GM18520 (cell line): Measurements from ENCODE around the gene SP140.
"Not testable (repeated sequence)": the region's sequence is repeated elsewhere in the genome, so short reads cannot be mapped to it uniquely, and the experiment has no call there.

Source experiments
- ATAC-seq: cut with Tn5 transposase; IDR thresholded peaks from one replicate; pipeline ENCODE4 v1.9.1; 2021; ENCODE audit not compliant: unreplicated experiment

SP140 gene

DNA sequence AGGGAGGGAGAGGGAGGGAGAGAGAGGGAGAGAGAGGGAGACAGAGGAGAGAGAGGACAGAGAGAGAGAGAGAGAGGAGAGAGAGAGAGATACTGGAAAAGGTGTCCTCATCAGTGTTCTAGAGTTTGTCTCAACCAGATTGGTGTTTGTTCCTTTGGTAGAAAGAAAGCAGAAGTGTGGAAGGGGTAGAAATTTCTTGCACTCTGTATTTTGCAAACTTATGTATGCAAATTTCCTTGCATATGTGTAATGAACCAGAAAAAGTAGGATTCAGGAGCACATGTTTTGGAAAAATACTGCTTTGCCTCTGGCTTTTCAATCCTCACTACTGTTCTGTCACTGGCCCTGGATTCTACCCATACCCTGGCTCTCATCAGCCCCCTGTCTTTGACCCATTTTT is 1.1 kb upstream of the SP140 start:
- ATAC-seq, result no peak

DNA sequence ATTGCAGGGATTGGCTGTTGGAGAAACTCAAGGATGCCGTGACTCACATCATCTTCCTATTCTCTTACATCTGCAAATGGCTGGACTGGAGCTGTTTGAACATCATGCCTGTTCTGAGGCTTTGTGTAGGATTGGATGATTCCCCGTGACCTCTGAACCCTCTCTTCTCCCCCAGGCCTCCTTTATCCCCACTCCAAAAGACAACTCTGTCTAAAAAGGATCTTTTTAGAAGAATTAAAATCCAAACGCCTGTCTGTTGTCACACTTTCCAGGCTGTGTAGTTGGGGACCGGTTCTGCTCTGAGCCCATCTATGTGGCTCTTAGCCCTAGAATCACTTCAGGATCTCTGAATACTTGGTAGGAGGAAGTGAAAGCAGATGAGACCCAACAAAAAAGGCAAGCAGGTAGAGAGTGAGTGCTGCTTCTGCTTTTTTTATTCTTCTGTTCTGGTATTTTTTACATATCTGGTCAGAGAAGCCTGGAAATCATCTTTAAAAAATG is 565 bp downstream of the SP140 start:
- peak; percentile 61 for ATAC-seq

DNA sequence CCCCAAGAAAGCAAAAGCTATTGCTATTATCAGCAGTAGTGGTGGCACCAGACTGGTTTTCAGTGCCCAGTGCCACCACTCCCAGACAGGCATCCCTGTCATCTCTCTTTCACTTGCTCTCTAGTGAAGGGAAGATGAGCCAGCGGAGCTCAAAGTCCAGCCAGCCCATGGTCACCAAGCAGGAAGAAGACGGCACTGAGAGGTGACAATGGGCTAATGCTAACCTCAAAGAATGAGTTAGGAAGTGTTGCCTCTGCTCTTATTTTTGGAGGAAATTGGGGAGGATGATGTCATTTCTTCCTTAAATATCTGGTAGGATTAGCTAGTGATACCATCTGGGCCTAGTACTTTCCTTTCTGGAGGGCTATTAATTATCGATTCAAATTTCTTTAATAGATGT is 1.7 kb downstream of the SP140 start:
- no peak for ATAC-seq

DNA sequence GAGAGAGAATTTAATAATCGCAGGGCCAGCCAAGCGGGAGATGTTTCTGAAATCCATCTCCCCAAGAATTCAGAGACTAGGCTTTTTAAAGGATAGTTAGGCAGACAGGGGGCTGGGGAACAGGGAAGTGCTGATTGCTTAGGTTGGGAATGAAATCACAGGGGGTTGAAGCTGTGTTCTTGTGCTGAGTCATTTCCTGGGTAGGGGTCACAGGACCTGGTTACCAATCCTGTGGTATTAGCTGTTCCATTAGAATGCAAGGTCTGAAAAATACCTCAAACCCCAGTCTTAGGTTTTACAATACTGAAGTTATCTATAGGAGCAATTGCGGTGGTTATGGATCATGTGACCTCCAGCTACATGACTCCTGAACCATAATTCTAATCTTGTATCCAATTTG is 4.6 kb downstream of the SP140 start:
- ATAC-seq, result no peak

DNA sequence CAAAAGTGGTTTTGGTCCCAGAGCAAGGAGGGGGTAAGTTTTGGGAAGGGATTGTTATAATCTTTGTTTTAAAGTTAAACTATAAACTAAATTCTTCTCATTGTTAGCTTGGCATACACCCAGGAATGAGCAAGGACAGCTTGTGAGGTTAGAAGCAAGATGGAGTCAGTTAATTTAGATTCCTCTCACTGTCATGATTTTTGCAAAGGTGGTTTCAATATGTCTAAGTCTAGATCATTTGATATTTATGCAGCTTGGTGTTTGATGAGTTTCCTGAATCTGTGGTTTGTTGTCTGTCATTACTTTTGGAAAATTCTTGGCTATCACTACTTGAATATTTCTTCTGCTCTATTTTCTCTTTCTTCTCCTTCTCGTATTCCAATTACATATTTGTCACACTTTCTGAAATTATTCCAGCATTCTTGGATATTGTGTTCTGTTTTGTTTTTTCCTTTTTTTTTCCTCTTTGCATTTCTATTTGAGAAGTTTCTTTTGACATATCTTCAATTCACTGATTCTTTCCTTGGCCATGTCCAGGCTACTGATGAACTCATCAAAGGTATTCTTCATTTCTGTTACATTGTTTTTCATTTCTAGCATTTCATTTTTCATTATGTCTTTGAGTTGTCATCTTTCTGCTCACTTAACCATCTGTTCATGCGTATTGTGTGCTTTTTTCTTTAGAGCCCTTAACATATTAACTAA is 5.1 kb downstream of the SP140 start:
- ATAC-seq, result no peak

DNA sequence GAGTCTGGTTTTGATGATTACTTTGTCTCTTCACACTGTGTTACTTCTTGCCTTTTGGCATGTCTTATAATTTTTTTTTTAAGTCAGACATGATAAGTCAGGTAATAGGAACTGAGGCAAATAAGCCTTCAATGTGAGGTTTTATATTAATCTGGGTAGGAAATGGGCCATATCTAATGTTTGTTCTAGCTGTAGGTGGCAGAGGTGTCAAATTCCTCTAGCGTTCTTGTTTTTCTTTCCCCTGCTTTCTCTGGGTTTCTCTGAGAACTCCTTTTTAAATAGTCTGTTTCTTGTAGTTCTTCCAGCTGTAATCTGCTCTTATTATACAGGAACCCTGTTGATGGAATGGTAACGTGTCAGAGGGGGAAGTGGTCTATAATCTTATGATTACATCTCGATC is 5.7 kb downstream of the SP140 start:
- no peak for ATAC-seq

DNA sequence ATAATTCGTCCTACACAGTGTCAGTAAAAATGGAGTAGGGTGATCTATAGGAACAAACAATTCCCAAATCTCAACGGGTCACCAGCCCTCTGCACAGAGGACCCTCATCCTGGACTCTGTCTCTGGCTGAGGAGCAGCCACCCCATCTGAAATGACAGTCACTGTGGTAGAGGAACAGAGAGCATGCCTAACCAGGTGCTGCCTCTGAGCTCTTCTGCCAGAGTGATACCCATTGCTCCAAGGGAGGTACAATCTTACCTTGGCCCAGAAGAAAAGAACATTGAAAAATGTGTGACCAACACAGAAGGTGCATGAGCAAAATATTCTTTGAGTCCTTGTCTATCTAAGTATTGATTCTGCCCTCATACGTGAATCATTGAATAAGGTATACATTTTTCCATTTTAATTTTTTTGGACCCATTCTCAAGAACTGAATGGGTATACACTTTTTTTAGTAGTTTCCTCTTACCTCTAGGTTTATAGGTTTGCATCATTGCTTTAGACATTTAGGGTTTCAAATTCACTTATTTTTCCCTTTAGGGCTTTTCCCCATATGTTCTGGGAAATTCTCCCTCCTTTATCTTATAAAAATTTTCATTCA is 8.7 kb downstream of the SP140 start:
- ATAC-seq, result no peak

DNA sequence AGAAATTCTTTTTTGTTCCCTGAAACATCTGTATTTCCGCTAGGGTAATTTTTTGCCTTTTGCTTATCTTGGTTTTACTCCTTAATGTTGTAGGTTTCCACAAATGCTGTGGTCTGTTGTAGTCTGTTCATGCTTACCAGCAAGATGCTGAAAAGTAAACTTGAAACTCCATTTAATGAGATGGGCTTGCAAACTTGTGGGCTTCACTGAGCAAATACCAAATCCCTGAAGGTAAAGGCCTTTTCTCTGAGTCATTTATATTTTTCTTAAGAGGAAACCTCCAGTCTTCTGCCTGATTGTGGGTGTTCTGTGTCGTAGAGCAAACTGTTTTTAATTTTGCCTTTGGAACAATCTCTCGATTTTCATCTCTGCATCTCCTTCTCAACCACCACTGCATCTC is 9.3 kb downstream of the SP140 start:
- ATAC-seq, result peak; percentile 59

DNA sequence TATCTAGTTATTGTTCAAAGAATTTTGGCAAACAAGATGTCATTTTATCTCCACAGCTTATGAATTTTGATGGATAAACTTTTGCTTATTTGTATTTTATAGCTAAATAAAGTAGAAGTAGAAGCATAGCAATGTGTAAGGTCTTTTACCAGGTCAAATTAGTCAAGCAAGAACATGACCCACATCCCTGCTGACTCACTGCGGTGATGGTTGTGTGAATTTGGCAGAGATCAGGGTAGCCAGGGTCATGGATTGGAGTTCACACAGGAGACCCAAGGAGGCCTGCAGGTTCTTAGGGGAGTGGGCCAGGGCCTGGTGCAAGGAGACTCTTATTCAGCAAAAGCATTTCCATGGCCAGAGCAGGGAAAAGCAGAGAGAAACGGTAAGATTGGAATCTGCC is 18.7 kb downstream of the SP140 start:
- no peak for ATAC-seq

DNA sequence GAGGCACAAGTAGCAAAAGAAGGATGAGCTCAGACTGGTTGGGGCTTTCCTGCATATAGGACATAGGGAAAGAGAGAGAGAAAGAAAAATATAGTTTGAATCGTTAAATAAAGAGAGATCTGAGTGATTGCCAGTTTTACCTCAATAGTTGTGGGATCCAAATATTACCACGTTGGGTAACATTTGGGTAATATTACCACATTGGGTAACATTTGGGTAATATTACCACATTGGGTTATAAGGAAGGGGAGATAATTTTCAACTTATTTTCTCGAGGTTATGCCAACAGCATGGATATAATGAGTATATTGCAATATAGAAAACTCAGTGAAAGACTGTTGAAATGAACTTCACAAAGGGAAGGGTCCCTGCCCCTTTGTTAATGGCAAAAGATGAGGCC is 20.7 kb downstream of the SP140 start:
- ATAC-seq, result no peak

DNA sequence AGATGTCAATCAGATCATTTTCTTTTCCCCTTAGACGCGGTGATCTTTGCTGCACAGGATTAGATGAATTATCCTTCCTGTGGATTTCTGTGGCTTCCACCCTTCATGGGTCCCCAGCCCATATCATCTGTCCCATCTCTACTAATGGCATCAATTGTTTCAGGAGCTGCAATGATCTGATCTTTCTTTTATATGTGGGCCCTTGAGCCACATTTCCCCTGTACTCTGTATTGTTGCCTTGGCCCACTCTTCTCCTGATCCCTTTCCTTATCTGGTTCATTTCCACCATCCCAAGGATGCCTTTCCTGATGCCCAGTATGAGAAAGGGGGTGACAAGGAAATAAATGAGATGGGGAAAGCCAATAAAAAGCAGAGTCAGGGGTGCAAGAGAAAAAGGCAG is 24.7 kb downstream of the SP140 start:
- ATAC-seq, result no peak

DNA sequence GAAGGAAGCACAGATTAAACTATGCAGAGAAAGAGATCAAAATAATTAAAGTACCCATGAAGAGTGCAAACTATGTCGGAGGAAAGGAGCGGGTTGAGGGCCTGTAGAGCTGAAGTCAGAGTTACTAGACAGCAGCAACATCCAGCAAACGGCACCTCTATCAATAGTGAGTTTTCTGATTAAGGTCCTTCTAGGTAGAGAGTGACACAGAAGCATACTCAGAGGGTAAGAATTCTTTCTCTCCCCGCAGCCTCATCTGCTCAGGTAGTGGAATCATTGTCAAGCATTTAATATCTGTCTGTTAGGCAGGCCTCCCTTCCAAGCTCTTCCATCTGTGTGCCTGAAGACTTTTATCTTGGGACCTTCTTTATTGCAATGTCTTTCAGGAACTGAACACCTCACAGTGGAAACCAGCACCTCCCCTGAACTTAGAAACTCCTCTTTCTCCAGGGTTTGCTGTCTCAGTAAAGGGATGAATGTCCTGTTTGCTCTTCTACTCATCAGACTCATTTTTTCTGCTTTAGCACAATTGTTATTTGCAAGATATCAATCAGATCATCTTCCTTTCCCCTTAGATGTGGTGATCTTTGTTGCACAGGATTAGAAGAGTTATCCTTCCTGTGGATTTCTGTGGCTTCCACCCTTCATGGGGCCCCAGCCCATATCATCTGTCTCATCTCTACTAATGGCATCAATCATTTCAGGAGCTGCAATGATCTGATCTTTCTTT is 28.8 kb downstream of the SP140 start:
- ATAC-seq, result no peak

DNA sequence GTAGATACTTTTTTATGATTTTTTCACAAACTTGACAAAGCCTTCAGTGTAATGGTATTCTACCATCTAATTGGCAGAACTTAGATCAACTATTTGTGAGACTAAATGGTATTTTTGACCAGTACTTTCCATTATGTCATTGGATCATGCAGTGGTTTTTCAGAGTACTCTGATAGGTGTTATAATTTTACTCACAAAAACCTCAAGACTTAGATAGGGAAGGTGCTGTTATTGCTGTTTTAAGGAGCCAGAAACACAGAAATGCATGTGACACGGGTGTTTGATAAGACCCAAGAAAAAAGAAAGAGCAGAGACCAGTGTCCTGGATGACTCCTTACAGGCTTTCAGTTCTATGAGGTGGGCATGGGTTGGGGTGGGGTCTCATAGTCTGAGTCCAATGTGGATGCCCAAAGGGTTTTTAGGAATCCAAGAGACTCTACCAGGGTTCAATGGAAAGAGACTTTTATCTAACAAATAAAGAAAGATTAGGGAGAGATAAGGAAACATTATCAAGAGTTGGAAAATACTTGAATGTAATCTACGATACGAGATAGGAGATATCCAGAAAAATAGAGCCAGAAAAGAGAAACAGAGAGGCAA is 31.3 kb downstream of the SP140 start:
- ATAC-seq, result no peak

DNA sequence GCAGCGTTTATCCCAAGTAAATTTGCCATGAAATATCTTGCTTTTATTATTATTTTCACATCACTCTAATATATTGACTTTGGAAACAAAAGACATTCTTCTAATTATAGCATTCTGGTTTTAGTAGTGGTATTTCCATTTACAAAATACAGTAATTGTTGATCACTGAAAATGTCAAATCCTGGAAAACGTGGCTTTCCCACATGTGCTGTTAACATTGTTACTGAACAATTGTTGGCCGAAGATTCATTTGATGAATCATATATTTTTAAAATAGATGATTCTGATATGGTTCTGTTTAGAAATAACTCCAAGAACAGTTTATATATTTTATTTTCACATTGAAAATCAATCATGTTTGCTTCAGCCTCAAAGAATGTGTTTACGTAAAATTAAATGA is 32.9 kb downstream of the SP140 start:
- no peak for ATAC-seq

DNA sequence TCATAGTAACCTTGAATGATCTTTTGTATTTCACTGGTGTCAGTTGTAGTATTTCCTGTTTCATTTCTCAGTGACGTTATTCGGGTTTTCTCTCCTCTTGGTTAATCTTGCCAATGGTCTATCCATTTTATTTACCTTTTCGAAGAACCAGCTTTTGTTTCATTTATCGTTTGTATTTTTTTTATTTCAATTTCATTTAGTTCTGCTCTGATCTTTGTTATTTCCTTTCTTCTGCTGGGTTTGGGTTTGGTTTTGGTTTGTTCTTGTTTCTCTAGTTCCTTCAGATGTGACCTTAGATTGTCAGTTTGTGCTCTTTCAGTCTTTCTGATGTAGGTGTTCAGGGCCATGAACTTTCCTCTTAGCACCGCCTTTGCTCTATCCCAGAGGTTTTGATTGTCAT is 36.7 kb downstream of the SP140 start:
- no peak for ATAC-seq

DNA sequence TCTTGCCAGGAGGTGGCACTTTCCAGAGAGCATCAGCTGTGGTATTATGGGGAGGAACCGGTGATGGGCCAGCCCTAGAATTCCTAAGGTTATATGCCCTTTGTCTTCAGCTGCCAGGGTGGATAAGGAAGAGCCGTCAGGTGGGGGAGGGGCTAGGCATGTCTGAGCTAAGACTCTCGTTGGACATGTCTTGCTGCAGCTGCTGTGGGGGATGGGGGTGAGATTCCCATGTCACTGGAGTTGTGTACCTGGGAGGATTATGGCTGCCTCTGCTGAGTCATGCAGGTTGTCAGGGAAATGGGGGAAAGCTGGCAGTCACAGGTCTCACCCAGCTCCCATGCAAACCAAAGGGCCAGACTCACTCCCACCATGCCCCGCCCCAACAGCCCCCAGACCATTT is 39.4 kb downstream of the SP140 start:
- ATAC-seq, result not testable (repeated sequence)

DNA sequence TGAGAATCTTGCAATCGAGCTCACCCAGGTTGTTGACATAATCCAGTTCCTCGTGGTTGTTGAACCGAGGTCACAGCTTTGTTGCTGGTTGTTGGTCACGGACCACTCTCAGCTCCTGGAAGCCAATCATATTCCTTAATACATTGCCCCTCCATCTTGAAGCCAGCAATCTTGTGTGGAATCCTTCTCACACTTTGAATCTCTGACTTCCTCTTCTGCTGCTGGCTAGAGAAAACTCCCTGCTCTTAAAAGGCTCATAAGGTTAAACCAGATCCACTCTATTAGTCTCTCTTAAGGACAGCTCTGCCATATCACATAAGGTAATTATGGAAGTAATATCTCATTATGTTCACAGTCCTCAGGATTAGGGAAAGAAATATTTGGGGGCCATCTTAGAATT is 41.1 kb downstream of the SP140 start:
- no peak for ATAC-seq

DNA sequence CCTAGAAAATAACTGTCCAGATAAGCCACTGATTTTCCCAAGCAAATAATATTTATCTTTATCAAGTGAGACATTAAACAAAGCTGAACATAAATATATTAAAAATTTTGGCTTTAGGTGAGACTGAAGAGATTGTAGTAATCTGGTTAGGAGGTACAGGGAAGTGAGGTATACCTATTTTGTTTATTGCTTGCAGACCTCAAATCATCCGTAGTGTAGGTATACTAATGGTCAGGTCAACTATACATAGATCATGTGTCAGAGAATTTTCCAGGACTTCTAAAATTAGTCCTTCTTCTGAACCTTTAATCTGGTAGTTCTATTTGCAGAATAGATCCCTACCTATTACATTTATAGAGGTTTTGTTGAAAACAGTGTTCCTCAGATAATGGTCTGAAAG is 41.5 kb downstream of the SP140 start:
- ATAC-seq, result no peak

DNA sequence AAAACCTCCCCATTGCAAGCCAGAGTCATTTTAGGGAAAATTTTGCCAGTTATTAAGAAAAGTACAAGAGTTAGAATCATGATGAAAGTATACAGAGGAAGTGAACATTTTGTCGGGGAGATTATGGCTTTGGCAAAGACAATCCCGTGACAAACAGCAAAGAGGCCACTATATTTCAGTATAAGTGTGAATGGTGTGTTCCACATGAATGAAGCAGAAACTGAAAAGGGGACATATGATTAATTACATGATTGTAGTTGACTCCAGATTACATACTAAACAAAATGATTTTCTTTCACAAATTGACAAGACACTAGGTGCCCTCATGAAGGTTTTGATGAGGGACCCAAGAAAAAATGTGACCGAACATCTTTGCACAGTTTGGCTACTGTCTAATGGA is 42.0 kb downstream of the SP140 start:
- ATAC-seq, result peak; percentile 64

DNA sequence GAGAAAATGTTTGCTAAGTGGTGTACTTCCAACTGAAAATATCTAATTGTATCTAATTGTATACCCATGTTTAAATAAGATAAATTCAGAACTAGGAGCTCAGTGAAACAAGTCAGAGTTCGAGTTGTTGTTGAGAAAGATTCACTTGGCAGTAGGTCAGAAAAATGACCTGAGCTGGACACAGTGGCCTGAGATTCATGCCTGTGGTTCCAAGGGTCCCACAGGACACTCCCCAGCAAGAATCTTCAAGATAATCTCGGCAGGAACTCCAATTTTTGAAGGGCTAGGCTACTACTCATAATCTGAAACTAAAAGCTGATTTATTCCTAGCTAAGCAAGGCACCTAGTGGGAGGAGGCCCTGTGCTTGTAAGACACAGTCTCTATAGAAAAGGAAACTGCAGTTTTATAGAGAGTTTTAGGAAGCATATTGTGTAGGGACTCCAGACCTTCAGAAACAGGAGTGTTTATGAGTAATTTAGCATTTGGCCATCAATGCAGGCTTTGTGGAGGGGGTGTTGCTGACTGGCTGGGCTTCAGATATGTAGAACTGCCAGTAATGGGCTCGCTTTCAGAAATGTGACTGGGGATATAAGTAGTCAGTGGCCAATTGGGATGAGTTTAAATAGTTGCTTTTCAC is 43.2 kb downstream of the SP140 start:
- ATAC-seq, result peak; percentile 37

DNA sequence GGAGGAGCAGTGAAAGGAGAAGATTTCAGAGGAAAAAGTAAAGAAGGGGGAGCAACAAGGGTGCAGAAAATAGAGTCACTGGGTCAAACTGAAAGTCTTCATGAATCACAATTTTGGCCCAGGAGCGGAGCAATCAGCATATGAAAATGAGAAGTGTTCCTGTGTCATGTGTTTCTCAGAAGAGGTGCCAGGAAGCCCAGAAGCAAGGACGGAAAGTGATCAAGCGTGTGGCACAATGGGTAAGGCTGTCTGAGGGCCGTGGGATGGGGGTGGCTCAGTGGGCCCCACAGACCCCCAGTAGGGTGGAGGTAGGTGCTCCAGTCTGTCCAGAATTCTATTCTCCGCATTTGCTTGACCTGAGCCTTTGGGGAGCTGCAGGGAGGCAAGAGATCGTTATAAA is 44.2 kb downstream of the SP140 start:
- ATAC-seq, result no peak
